Measurements from ENCODE around the gene ANKRD40CL.

ANKRD40CL gene

DNA sequence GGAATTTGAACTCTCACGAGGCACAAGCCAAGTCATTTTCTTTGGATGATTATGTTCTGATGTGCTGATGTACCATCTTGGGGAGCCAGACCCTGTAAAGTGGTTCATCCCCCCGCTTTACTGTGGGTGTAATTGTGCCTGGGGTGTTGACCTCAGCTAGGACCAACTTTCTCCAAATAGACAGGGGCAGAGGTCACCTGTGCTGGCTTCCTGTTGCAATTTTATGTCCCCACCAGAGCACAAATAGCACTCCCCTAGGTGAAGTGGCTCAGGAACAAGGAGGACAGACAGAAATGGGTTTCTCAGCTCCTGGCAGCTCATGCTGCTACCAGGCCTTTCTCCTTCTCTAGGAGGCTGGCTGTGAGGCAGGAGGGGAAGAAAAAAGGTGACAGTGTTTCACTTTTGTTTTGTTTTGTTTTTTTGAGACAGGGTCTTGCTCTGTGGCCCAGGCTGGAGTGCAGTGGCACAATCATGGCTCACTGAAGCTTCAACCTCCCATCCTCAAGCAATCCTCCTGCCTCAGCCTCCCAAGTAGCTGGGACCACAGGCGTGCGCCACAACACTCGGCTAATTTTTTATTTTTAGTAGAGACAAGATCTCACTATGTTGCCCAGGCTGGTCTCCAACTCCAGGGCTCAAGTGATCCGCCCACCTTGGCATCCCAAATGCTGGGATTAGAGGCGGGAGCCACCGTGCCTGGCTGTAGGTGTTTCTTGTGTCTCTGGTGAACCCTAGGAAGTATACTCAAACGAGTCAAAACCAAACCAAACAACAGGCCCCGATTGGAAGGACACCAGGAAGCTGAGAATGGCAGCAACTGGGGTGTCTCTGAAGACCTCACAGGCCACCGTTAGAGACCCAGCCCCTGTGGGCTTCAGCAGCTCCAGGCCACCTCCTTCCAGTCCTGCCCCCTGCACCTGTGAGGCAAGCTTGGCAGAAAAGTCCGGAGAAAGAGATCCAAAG lies 35.6 kb upstream of the ANKRD40CL start:
- DNase-seq (ENCODE audit: low read depth) = no peak
- no peak for TF ChIP-seq POLR2A (IDR thresholded peaks at IDR 0.05; ENCODE audit: extremely low read depth, insufficient read length)
- TF ChIP-seq, protein P1, sequence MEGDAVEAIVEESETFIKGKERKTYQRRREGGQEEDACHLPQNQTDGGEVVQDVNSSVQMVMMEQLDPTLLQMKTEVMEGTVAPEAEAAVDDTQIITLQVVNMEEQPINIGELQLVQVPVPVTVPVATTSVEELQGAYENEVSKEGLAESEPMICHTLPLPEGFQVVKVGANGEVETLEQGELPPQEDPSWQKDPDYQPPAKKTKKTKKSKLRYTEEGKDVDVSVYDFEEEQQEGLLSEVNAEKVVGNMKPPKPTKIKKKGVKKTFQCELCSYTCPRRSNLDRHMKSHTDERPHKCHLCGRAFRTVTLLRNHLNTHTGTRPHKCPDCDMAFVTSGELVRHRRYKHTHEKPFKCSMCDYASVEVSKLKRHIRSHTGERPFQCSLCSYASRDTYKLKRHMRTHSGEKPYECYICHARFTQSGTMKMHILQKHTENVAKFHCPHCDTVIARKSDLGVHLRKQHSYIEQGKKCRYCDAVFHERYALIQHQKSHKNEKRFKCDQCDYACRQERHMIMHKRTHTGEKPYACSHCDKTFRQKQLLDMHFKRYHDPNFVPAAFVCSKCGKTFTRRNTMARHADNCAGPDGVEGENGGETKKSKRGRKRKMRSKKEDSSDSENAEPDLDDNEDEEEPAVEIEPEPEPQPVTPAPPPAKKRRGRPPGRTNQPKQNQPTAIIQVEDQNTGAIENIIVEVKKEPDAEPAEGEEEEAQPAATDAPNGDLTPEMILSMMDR (IDR thresholded peaks at IDR 0.05; ENCODE audit: low read depth, low read length) = no peak
- TF ChIP-seq MAX (IDR thresholded peaks at IDR 0.05; ENCODE audit: low read depth, low read length) = no peak
- TF ChIP-seq MYC (IDR thresholded peaks at IDR 0.05; ENCODE audit: low read depth, low read length) = no peak
- H3K4me3 ChIP-seq (ENCODE audit: low read depth, low read length) = no peak overlapping the region

DNA sequence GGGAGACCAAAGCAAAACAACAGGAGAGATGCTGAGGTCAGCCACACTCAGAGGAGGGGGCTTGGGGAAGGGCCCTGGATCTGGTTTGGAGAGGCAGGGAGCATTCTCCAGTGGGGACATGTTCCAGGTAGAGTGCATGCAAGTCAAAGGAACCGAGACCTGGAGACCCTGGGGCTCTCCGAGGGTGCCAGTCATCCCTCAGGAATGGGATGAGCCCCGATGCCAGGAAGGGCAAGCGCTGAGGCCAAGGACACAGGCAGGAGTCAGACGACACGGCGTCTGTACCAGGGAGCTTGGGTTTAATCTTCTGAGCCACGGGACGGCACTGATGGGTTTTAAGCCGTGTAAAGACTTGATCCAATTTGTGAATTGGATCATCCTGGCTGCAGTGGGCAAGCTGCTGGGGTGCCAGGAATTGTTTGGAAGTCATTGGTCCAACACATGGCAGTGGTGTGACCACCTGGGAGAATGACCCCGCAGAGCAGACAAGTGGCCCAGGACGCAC lies 32.9 kb upstream of the ANKRD40CL start:
- no peak for DNase-seq (ENCODE audit: low read depth)
- TF ChIP-seq POLR2A (IDR thresholded peaks at IDR 0.05; ENCODE audit: extremely low read depth, insufficient read length) (no peak), MYC (IDR thresholded peaks at IDR 0.05; ENCODE audit: low read depth, low read length) (no peak), MAX (IDR thresholded peaks at IDR 0.05; ENCODE audit: low read depth, low read length) (no peak)
- TF ChIP-seq, protein P1 (IDR thresholded peaks at IDR 0.05; ENCODE audit: low read depth, low read length) = no peak
- no peak overlapping the region for H3K4me3 ChIP-seq (ENCODE audit: low read depth, low read length)

DNA sequence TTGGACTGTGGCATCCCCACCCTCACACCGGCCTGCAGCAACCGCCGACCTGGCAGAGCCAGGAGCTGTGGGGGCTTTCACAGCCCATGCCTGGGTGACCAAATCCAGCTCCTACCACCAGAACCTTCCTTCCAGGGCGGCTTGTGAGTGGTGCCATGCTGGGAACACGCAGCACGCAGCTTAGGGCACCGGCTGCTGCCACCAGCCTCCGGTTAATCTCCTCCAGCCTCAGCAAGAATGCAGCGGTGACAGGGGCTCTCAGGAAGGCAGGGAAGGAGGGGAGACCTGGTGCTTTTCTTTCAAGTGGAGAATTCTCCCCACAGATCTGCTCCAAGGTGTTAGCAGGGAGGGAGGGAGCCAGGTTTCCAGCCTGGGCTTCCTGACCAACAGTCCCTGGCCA lies 32.3 kb upstream of the ANKRD40CL start:
- DNase-seq (ENCODE audit: low read depth) = no peak
- no peak overlapping the region for H3K4me3 ChIP-seq (ENCODE audit: low read depth, low read length)
- TF ChIP-seq, protein P1 (IDR thresholded peaks at IDR 0.05; ENCODE audit: low read depth, low read length) = no peak
- TF ChIP-seq MYC (IDR thresholded peaks at IDR 0.05; ENCODE audit: low read depth, low read length) (no peak), POLR2A (IDR thresholded peaks at IDR 0.05; ENCODE audit: extremely low read depth, insufficient read length) (no peak), MAX (IDR thresholded peaks at IDR 0.05; ENCODE audit: low read depth, low read length) (no peak)

GRCh38 chr17:50798424-50799288 lies 31.3 kb upstream of the ANKRD40CL start:
- H3K4me3 ChIP-seq (ENCODE audit: low read depth, low read length) = no peak overlapping the region
- TF ChIP-seq MYC (IDR thresholded peaks at IDR 0.05; ENCODE audit: low read depth, low read length) = no peak
- TF ChIP-seq POLR2A (IDR thresholded peaks at IDR 0.05; ENCODE audit: extremely low read depth, insufficient read length) = no peak
- TF ChIP-seq, protein P1 (IDR thresholded peaks at IDR 0.05; ENCODE audit: low read depth, low read length) = no peak
- no peak for TF ChIP-seq MAX (IDR thresholded peaks at IDR 0.05; ENCODE audit: low read depth, low read length)
- DNase-seq (ENCODE audit: low read depth) = no peak

DNA sequence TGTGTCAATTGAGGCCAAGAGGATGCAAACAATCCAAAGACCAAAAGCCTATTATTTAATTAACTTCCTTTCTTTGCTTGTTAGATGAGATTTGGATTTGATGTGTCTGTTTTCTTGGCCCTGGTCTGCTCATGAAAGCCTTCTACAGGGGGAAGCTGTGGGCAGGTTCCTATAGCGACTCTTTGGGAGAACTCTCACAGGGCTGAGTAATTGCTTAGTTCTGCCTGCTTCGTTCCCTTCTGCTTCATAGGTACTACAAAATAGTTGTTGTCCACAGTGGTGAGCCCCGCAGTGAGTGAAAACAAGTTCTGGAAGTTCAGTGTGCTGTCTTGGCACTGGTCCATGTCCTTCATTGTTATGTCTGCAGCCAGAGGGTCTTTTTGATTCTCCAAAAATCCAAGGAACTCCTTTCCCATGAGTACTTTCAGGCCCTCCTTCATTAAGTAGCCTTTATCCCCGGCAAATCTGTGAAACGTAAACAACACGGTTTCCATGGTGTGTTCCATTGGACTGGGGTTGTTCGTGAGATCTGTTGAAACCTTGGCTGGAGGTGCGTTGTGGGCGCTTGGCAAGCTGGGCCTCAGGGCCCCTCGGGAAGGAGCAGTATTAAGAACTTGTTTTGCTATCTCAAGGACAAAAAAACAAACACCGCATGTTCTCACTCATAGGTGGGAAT lies 30.0 kb upstream of the ANKRD40CL start:
- TF ChIP-seq POLR2A (IDR thresholded peaks at IDR 0.05; ENCODE audit: extremely low read depth, insufficient read length) (no peak), MYC (IDR thresholded peaks at IDR 0.05; ENCODE audit: low read depth, low read length) (no peak)
- TF ChIP-seq, protein P1 (IDR thresholded peaks at IDR 0.05; ENCODE audit: low read depth, low read length) = no peak
- H3K4me3 ChIP-seq (ENCODE audit: low read depth, low read length) = no peak overlapping the region
- no peak for DNase-seq (ENCODE audit: low read depth)
